ENCODE data around the gene ALK.

The ALK gene

DNA sequence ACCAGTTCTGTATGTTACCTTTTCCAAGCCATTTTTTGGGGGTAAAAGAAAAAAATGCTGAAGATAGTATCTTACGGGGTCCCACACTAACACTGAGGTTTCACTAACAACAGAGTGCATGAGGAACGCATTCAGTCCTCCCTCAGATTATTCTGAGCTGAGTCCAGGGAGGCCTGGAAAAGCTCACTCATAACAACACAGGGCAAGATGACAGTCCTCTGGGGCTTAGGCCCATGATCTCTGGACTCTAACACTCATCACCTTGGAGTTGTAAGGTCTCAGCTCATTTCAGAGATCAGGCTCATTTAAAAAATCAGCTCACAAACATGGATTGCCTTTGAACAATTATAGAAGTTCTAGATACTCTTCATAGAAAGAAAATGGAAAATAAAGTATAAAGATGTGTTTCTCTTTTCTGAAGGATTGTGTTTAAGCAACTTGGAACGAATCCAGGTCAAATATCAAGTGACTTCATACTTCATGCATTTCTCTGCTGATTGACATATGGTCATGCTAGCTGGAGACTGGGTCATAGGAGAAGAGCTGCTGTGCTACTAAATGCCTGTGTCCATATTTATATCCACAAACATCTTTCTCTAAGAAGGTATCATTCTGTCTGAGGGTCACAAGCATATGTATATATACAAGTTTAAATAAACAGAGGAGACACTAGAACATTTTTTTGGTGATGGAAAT is 265.8 kb downstream of the ALK start:
- in situ Hi-C loops (cut with HindIII; ENCODE audit: low sequenced_read_pairs), result no loop called here
- no peak overlapping the region for H3K4me3 ChIP-seq (ENCODE audit: low read depth, low read length)
- DNase-seq (ENCODE audit: low read depth), result no peak

DNA sequence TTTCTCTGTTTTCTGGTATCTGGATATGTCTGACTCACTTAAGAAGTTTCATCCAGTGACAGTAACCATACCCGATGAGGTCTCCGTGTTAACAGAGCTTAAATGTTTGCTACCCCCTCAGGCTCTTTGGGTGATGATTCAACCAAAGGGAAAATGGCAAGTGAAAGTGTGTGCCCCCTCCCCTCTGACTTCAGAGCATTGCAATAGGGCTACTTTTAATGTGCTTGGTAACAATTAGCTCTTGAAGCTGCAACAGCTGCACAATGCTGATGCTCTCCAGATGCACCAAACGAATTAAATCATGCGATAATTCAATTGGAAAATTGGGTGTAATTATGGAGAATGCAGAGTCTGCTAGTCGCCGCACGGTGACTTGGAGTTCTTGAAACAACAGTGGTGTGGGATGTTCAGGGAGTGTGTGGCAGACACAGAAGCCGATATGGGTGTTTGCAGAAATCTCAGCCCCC is 270.7 kb downstream of the ALK start:
- TF ChIP-seq, protein P1, sequence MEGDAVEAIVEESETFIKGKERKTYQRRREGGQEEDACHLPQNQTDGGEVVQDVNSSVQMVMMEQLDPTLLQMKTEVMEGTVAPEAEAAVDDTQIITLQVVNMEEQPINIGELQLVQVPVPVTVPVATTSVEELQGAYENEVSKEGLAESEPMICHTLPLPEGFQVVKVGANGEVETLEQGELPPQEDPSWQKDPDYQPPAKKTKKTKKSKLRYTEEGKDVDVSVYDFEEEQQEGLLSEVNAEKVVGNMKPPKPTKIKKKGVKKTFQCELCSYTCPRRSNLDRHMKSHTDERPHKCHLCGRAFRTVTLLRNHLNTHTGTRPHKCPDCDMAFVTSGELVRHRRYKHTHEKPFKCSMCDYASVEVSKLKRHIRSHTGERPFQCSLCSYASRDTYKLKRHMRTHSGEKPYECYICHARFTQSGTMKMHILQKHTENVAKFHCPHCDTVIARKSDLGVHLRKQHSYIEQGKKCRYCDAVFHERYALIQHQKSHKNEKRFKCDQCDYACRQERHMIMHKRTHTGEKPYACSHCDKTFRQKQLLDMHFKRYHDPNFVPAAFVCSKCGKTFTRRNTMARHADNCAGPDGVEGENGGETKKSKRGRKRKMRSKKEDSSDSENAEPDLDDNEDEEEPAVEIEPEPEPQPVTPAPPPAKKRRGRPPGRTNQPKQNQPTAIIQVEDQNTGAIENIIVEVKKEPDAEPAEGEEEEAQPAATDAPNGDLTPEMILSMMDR (IDR thresholded peaks at IDR 0.05; ENCODE audit: low read depth, low read length, missing control alignments), result no peak
- in situ Hi-C loops (cut with HindIII; ENCODE audit: low sequenced_read_pairs), result no loop called here
- DNase-seq (ENCODE audit: low read depth), result no peak
- no peak overlapping the region for H3K4me3 ChIP-seq (ENCODE audit: low read depth, low read length)

More for the DNA sequence above, 265.8 kb downstream of the ALK start:
- TF ChIP-seq, protein P1 (IDR thresholded peaks at IDR 0.05; ENCODE audit: low read depth, low read length, missing control alignments), result no peak

- in situ Hi-C loops (cut with HindIII; ENCODE audit: low sequenced_read_pairs), result no loop called here
- no peak overlapping the region for H3K4me3 ChIP-seq (ENCODE audit: low read depth, low read length)
- no peak for DNase-seq (ENCODE audit: low read depth)
- TF ChIP-seq, protein P1 (IDR thresholded peaks at IDR 0.05; ENCODE audit: low read depth, low read length, missing control alignments), result no peak
These were observed 276.4 kb downstream of the ALK start for GRCh38 chr2:29644949-29645348.

GRCh38 chr2:29643196-29643595 is 278.2 kb downstream of the ALK start:
- in situ Hi-C loops (cut with HindIII; ENCODE audit: low sequenced_read_pairs), result no loop called here
- H3K4me3 ChIP-seq (ENCODE audit: low read depth, low read length), result no peak overlapping the region
- TF ChIP-seq, protein P1 (IDR thresholded peaks at IDR 0.05; ENCODE audit: low read depth, low read length, missing control alignments), result no peak
- no peak for DNase-seq (ENCODE audit: low read depth)

- no peak overlapping the region for H3K4me3 ChIP-seq (ENCODE audit: low read depth, low read length)
- DNase-seq (ENCODE audit: low read depth), result no peak
- in situ Hi-C loops (cut with HindIII; ENCODE audit: low sequenced_read_pairs), result no loop called here
- TF ChIP-seq, protein P1 (IDR thresholded peaks at IDR 0.05; ENCODE audit: low read depth, low read length, missing control alignments), result no peak
These were observed 281.0 kb downstream of the ALK start for GRCh38 chr2:29640360-29640759.

GRCh38 chr2:29638641-29639040 is 282.7 kb downstream of the ALK start:
- in situ Hi-C loops (cut with HindIII; ENCODE audit: low sequenced_read_pairs), result no loop called here
- TF ChIP-seq, protein P1 (IDR thresholded peaks at IDR 0.05; ENCODE audit: low read depth, low read length, missing control alignments), result no peak
- no peak overlapping the region for H3K4me3 ChIP-seq (ENCODE audit: low read depth, low read length)
- DNase-seq (ENCODE audit: low read depth), result no peak

Data from astrocyte of the cerebellum (primary cell).